Measurements from ENCODE around the gene GDF10.

Gene GDF10

DNA sequence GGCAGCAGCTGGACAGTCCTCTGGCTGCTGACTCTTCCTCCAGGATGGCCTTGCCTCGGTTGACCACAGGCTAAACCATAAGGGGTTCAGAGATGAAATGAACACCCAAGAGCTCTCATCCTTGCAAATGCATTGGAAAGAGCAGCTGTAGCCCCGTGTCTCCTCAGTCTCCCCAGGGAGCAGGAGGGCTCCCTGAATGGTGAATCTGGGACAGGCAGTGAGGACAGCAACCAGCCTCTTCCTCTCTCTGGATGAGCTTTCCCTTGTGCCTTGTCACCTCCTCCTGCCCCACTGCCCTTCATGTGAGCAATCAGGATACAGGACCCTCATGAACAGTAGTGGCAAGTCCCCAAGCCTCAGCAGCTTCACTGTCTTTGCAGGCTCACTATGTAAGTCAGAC is 23.9 kb upstream of the GDF10 start:
- no peak for DNase-seq

DNA sequence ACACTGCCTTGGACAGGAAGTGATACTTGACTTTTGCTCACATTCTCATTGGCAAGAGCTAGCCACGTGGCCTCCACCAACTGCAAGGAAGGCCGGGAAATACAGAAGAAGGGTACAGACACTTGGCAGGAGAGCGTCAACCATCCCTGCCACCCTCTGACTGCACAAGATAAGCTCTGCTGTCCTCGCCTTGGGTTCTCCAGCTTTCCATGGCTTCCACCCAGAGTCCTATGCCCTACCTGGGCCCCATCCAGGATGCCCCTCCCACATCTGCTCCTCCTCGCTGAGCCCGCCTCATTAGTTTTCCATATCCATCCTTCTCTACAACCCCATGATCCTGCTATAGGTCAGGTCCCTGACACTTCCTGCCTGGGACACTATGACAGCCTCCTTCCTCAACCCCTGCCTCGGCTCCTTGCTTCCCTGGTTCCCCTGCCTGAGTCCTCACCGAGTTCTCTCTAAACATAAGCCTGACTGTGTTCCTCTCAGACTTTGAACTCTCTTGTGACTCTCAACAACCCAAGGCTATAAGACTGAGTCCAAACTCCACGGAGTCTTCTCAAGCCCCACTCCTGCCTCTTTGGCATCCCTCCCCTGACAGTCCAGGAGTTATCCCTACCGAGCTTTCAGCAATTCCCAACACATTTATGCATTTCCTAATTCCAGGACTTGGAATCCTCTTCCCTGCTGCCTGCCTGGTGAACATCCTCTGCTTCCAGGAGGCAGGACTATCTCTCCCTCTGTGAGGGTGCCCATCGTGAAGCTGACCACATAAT is 23.2 kb upstream of the GDF10 start:
- DNase-seq: no peak

DNA sequence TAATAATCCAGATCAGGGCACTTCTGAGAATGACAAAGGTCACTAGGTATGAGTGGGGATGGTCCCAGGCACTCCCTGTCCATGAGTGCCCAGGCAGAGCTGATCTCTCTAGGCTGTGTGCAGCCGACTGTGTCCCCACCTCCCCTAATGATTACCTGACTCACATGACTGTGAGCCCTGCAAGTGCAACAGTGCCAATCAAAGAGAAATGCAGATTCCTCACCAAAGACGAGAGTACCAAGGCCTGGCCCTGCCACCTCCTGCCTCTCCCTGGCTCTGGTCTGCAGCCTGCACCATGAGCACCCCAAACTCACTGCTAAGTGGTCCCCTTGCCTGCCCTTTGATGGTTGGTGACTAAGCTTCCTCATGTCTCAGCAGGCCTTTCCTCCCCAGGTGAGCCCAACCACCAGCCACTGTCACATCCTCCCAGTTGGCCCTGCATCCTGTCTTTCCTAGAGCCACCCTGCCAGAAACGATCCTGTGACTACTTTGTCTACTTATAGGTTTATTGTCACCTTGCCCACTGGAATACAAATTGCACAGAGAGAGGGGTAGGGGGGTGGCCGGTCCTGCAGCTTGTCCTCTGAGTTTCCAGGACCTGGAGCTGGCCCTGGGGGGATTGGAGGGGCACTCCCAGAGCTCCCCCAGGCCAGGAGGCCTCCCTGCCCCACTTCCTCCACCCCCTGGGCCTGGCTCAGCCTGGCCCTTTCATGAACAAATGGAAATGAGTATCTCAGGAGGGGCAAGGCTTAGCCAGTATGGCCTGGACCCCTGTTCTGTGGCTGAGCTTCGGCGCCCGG is 22.4 kb upstream of the GDF10 start:
- DNase-seq: peak; percentile 18 to 23

DNA sequence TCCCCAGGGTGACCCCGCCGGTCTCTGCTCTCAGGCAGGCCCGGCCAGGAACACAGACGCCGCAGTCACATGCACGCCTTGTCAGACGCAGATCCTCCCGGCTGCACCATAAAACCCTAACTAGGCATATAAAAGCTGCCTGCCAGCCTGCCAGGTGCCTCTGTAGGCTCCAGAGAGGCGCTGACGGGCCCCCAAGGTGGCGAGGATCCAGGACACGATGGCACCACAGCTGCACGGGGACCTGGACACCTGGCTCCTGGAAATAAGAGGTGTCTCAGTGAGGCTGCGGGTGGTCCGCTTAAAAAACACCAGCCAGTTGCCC is 21.9 kb upstream of the GDF10 start:
- no peak for DNase-seq

DNA sequence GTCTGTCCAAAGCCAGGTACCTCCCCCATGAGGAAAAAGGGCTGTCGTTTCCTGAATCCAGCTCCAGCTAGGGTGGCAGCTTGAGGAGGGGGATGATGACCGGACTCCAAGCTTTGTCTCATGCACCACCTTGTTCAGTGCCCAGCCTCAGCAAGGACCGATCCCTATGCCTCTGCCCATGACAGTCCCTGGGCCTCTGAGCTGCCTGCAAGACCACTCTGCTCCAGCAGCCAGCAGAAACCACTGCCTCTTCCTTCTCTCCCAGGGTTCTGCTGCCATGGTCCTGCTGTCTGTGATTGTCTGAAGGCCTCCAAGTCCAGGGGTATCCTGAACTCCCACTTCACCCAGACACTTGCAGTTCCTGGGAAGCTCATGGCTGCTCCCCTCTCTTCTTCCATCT is 21.3 kb upstream of the GDF10 start:
- no peak for DNase-seq

DNA sequence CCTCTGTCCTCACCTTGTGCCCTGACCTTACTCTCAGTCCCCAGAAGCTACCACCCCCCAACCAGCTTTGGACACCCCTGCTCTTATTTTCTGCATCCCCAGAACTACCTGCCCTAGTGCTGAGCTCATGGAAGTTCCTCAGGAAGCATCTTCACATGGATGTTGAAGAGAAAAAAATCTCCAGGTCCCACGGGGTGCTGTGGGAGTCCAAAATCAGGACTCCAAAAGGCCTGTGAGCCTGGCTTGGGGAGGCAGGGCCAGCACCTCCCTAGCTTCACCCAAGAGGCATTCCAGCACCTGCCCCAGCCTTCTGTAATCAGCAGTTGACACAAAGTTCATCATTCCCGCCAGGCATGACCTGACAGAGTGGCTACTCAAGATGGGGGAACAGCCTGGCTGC is 20.7 kb upstream of the GDF10 start:
- no peak for DNase-seq

DNA sequence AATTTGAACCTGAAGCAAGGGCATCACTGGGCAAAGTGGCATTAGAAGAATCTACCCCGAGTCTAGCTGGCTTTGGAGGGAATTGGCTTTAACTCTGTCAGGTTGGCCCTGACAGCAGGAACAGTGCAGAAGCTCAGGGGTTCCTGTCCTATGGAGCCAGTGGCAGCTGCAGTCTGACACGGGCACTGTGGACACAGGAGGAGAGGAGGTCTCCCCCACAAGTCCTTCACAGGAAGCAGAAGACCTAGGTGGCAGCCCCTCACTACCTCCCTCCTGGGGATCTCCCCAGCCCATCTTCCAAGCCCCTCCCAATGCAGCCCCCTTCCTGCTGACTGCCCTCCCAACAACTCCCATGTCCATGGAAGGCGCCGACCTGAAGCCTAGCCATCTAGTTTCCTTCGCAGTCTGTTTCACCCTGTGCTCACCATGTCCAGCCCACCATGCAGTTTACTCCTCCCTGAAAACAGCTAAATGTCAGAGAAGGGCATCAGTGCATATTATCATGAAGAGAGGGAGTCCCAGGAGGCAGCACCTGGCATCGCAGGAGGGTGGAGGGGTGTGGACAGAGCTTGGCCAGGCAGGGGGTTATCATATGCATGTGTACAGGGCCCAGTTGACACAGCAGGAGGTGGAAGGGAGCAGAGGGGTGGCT is 17.9 kb upstream of the GDF10 start:
- DNase-seq: no peak

DNA sequence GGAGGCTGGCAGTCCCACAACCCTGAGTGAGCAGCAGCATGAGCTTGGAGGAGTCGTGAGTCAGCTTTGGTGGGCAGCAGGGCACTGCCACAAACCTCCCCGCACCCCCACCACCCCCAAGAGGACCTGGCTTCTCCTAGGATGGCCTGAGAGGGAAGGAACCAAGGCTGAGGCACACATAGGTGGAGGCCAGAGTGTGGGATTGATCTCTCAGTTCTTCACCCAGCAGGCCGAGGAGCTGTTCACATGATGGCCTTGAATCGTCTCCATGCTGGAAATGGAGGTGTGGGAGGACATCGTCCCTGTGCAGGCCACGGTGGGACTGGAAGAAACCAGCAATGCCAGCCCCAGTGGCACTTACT is 17.4 kb upstream of the GDF10 start:
- no peak for DNase-seq

DNA sequence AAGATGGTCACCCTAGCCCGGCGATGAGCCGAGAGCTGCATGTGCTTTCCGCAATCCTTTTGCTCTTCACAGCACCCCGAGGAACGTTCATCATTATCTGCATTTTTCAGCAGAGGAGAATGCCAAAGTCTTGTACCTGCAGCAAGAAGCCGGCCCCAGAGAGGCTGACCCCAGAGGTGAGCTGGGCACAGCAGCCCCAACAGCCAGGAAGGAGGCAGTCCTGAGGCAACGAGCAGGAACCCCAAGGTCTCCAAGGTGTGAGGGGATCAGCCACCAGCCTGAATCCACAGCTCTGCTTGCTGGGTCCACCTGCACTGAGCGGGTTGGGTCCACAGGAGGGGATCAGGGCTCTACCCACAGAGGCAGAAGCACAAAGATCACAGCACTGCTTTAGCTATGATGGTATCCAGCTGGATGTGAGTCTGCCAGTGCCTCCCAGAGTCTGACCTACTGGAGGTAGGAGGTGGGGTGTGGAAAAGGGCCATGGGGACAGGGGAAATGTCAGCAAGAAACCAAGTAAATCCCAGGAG is 16.8 kb upstream of the GDF10 start:
- no peak for DNase-seq

DNA sequence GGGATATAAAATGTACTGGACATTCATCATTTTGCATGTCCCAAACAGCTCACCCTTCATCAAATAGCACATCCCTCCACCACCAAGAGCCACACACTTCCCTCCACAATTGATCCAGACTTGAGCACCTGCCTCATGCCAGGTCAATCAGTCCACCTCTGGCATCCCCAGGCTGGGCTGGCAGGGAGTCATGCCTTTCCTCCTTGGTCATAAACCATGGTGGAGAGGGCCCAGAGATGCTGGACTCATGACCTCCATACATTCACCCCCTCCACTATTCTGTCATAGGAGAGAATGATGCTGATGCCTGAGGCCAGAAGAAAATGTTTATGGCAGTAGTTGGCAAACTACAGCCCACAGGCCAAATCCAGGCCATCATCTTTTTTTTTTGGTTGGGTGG is 16.1 kb upstream of the GDF10 start:
- DNase-seq: no peak

DNA sequence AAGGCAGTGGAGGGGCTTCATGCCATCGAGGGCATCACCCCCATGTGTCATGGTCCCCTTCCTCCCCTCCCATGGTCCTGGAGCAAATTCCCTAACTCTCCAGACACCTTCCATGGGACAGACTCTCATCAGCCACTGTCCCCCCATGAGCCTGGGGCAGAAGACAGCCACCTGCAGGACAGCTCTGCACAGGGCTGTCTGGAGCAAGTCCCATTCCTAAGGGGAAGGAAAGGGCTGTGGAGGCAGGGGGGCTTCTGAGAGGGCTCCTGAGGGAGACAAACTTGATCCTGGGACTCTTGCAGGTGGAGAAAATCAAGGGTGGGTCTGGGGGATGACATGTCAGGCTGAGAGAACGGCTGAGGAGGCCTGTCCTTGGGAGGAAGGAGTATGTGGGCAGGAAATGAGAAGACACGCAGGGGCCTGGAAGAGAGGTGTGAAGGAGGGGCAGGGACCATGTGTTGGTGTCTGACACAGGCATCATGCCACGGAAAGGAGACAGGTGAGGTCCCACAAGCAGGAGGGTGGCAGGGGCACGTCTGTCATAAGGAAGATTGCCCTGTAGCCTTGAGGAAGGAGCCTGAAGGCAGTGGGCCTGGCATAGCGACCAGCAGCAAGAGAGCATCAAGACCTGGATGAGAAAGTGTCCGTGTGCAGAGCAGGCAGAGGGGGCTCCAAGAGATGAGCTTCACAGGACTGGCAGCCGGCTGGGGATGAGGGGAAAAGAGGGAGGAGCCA is 14.4 kb upstream of the GDF10 start:
- DNase-seq: no peak

DNA sequence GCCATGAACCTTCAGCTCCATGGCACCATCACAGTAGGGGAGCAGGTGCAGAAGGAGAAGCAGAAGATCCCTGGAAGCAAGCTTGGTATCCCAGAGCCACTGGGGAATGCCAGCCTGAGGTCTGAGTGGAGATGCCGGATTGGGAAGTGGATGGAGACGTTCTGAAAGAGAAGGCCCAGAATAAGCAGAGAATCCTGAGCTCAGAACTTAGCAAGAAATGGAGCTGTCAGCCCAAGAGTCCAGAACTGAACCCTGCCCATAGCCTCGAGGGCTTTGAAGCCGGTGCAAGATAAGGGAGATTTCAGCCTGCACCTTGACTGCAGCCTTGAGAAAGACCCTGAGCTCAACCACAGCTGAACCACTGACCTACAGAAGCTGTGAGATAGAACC is 13.9 kb upstream of the GDF10 start:
- DNase-seq: no peak

DNA sequence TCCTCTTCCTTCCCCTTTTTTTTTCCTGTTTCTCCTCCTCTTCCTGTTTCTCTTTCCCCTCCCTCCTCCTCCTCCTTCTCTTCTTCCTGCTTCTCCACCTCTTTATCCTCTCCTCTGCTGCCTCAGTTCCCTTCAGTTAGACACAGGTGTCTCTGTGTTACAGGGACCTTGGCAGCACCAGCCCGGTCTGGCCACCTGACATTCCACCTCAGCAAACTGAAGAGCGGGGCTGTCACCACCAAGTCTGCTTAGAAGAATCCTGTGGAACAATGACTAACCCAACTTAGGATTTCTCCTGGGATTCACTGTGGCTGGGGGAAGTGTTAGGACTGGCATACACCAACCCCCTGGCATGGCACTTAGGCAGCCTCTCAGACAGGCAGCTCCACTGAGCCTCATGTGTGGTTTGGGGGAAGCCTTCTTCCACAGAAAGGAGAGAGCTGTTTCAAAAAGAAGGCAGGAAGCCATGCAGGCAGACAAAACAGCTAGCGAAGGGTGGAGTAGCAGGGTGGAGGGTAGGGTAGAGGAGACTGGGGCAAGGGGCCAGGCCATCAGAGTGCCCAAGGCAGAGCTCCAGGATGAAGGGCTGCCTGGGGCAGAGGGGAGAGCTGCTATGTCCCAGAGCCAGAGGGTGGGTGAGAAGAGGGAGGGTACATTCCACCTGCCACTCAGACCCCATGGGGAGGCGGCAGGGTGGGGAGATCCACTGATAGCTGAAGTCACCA is 13.2 kb upstream of the GDF10 start:
- DNase-seq: no peak

DNA sequence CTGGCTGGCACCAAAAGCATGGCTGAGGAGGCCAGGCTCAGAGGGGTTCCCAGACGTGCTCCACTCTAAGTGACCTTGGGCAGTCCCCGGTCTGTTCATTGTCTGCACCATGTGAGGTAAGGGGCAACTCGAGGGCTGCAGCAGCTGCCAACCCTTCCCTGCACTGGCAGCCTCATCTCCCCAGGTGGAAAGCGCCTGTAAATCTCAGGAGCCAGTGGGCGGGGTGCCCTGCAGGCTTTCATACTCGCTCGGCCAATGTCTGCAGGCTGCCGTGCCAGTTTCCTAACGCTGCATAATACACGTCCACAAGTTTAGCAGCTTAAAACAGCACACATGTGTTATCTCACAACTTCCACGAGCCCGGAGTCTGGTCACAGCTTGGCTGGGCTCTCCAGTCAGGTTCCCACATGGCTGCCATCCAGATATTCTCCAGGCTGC is 12.6 kb upstream of the GDF10 start:
- DNase-seq: no peak

DNA sequence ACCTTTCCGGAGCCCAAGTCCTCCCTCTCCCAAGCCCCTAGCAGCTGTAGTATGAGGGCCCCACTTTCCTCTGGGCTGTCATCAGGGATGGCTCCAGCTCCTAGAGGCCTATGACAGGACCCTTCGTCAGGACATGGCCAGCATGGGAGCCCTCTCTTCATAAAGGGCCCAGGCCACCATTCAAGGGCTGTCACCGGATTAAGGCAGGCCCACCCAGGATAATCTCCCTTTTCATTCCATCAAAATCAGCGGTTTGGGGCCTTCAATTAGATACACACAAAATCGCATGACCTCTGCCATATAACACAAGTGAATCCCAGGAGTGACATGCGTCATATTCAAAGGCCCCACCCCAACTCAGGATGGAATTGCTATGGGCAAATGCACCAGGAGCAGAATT is 12.2 kb upstream of the GDF10 start:
- DNase-seq: no peak

DNA sequence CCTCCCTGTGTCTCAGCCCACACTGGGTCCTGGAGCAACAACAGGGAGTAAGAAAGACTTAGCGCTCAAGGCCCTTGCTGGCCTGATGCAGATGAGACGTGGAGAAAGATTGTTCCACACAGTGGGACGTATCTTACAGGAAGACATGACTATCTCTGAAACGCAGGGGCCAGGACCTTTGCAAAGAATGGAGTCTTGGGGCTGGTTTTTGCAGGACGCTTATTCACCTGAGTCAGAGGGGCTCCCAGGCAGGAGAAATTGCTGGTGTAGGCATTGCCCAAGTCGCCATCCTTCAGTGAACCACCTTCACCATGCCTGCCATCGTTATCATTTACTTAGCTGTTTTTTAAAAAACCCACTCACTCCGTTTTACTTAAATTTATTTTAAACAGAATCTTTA is 11.8 kb upstream of the GDF10 start:
- DNase-seq: no peak

DNA sequence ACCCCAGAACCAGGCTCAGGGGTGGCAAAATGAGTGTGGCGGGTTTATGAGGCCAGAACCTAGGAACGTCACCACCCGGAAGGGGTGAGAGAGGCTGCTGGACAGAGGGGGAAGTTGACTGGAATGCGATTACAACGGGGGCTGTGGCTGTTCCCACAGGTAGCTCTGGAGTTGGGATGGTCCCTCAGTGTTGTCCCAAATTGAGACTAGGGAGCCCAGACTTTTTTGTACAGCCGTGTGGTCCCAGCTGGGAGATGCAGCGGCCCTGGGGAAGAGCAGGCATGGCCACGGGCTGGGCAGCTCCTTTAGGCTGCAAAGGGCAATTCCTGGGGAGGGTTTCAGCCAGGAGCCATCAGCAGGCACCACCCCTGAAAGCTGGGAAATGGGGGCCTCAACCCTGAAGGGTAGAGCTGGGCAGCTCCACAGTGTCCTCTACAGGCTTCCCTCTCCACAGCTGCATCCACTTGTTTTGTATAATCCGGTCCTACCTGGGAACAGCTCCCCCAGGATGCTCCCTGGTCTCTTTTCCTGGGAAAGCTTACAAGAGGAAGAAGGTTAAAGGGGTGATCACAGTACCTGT is 11.0 kb upstream of the GDF10 start:
- no peak for DNase-seq

DNA sequence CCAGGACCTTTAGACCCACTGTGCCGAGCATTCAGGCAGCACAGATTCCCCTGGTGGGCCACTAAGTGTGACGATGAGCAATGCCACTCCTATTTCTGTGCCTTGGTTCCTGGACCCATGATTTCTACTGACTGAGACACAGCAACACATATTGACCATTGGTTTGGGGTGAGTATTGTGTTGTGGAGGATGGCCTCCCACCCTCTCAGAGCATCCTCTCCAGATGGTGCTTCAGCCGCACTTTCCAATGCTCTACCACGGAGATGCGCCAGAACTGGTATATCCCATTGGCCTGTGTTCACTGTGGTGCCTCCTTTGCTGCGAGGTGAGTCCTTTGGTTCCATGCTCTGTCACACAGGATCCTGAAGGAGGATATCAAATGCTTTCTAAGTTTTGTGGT is 10.1 kb upstream of the GDF10 start:
- DNase-seq: no peak

DNA sequence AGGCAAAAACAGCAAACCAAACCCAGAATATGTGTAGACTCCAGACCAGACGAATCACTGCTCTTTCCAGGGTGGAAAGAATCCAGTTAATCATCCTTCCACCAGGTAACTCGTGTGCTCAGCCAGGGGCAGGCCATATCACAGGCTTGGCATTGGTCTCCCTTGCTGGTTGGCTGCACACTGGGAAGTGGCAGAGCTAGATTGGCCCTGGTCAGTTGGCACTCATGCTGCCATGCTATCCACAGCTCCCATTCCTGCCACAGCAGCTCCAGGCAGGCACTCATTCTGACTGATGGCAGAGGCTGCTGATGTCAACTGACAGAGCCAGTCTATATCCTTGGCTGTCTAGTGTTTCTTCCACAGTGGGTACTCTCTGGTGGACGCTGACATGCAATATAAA is 9.7 kb upstream of the GDF10 start:
- DNase-seq: no peak

DNA sequence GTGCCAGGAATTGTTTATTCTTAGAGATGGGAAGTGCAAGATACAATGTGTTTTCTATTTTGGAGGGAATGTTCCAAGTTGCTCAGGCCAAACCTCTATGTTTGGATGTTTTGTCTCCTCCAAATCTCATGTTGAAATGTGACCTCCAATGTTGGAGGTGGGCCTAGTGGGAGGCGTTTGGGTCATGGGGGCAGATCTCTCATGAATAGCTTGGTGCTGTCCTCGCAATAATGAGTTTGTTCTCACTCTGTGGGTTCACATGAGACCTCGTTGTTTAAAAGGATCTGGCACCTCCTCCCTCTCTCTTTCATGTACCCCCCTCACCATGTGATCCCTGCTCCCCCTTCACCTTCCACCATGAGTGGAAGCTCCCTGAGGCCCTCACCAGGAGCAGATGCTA is 8.3 kb upstream of the GDF10 start:
- no peak for DNase-seq

DNA sequence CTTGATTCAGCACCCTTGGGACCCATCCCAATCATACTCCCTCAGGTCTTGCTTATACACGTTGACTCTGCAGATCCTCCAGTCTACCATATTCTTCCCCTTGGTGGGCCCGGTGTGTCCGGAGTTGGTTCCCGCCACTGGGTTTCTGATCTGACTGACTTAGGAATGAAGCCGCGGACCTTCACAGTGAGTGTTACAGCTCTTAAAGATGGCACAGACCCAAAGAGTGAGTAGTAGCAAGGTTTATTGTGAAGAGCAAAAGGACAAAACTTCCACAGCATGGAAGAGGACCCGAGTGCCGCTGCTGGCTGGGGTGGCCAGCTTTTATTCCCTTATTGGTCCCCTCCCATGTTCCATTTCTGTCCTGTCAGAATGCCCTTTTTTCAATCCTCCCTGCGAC is 5.9 kb upstream of the GDF10 start:
- DNase-seq: no peak

DNA sequence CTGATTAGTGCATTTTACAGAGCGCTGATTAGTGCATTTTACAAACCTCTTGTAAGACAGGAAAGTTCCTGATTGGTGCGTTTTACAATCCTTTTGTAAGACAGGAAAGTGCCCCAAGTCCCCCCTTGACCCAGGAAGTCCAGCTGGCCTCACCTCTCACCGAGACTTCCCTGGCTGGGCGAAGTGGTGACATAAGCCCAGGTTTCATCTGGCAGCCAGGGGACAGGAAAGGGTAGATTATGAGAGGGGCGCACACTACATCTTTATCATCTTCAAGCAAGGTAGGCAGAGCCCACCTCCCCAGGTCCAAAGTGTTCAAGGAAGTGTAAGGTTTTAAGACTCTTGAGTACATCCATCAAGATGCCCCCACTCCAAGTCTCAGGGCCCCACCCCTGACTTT is 5.5 kb upstream of the GDF10 start:
- DNase-seq: no peak
